Ureter (tissue), 1 donor: ENCODE measurements around the gene ADGRL4. TPM values are rescaled to one million over a fixed set of nuclear protein-coding genes. Genes with fewer than 3 reads are reported as not detected.
"Not testable (repeated sequence)": the region's sequence is repeated elsewhere in the genome, so short reads cannot be mapped to it uniquely, and the experiment has no call there.

Experiments used
- DNase-seq: peaks from one replicate; pipeline ENCODE4 v3.0.0-alpha.2; 2020; ENCODE audit warnings: low spot score
- total RNA-seq: library from RNA; stranded (reverse); gene quantifications from one replicate; pipeline ENCODE4 v1.2.4, GENCODE V29; 2023
- donor health status: DM: yes; HTN: yes; CAD: no.

Gene ADGRL4
- total RNA-seq, 1 donor from 2014 or later = 31.7 TPM

DNA sequence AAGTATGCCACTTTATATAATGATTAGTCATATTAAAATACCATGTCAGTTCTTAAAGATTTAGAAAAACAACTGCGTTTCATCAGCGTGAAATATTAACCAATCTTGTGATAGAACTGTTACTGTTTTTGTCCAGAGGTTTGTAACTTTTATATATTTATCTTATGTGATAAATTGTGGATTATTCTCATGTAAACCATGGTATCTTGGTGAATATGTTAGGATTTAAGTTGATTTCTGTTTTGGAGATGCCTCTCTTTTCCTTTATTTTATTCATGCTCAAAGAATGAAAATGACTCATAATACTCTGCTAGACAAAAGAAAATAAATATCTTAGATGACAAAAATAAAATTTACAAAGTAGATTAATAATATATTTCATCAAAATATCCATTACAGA lies 88.4 kb downstream of the ADGRL4 start:
- no peak for DNase-seq

DNA sequence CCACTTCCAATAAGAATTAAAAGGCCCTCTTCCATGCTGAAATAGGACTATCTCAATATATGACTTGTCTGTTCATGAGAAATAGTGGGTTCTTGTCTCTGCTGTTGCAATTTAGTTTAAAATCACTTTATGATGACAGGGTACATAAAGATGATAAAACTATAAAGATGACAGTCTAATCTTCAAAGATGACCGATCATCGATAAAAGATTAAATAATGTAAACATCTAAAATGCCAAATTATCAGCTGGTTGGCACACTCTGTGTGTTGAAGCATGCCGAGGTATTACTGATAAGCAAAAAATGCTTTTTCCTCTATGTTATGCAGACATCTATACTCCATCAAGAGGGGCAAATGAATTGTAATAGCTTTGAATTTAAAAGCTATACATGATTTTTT lies 89.5 kb downstream of the ADGRL4 start:
- DNase-seq = no peak

GRCh38 chr1:78913950-78914349 lies 92.6 kb downstream of the ADGRL4 start:
- no peak for DNase-seq

- DNase-seq = no peak
Measured at GRCh38 chr1:78911956-78912880, 94.3 kb downstream of the ADGRL4 start.

DNA sequence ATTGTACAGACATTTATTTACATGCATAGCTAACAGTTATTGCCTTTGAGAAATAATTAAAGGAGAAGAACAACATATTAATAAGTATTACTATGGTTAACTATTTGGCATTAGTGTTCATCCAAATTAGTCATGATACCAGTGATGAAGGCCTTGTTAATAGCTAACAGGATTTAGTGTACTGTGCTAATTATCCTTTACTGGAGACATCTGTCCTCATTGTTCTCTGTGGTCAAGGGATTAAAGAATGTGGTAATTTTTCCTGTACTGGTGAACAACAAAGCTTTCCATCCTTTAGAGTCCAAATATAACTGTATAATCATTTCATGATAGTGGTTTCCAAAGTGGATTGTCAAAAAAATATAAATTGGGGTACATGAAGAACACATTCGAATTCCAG lies 103.9 kb downstream of the ADGRL4 start:
- no peak for DNase-seq

DNA sequence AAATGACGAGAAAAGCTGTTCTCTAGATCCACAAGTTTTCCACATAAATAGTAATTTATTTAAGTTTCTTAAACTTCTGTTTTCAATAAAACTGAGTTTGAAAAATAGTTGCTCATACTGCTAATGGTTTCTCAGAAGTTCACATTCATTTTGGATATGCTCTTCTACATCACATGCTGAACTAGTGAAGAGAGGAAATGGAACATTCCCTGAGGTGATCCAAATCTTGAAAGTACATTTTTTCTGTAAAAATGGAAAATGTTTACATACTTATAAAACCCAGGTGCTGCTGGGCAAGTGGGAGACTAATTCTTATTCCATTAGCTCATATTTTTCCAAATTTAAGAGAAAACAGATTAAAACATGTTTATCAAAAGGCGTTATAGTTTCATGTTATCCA lies 111.7 kb downstream of the ADGRL4 start:
- no peak for DNase-seq

- DNase-seq = no peak
Measured at GRCh38 chr1:78892260-78892840, 114.2 kb downstream of the ADGRL4 start.

DNA sequence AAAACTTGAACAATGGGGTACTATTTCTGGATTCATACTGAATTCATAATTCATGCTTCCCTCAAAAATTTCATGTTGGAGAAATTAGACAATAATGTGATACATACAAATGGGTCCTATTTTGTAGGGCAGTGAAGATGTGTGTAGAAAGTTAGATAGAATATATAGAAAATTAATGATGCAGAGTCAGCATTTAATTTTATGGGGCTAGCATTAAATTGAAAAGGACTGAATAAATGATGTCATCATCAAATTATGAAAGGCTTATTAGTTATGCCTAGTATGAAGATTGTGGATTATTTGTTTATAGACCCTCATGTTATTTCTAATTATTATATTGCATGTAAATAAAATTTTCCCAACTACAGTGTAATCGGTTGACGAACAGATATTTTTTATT lies 119.1 kb downstream of the ADGRL4 start:
- DNase-seq = no peak

DNA sequence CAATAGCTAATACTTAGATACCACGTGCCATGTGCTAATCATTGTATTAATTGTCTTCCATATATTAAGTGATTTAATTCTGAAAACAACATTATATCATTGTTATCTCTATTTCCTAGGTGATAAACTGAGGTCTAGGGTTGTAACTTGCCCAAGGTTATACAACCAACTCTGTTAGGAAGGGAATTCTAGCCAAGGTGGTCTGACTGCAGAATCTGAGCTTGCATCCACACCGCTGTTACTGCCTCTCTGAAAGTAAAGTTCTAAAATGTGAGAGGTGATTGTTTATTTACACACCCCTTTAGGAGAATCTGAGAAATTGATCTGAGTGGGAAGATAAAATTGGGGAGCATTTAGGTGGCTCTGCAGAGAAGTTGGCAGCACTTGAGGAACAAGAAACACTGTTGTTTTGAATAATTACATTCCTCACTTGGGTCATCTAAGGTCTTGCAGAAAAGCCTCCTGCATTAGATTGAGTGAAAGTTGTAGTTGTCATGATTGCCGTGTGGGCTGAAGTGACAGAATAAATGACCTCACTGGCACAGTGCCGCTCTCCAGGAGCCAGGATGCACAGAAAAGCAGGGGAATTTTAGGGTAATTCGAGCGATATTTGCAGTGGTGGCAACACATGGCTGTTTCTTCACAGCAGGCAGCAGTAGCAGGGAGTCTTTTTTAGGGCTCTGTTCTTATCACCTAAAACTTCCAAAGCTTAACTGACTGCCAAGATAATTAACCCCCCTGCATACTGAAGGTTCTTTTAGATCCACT lies 121.7 kb downstream of the ADGRL4 start:
- no peak for DNase-seq

DNA sequence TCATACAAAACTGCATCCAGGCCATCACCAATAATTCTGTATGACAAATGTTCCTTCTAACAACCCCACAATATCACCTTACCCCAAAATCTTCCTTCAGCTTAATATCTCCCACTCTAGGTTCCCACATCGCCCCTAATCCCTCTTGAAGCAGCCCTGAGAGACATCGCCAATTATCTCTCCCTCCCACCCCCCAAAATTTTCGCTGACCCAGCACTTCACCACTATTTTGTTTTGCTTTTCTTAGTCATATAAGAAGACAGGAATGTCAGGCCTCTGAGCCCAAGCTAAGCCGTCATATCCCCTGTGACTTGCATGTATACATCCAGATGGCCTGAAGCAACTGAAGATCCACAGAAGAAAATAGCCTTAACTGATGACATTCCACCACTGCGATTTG lies 126.3 kb downstream of the ADGRL4 start:
- no peak for DNase-seq

GRCh38 chr1:78875986-78876385 lies 130.5 kb downstream of the ADGRL4 start:
- DNase-seq = not testable (repeated sequence)

- DNase-seq = not testable (repeated sequence)
Measured at GRCh38 chr1:78872801-78873200, 133.7 kb downstream of the ADGRL4 start.

- DNase-seq = no peak
Measured at GRCh38 chr1:78871249-78871648, 135.3 kb downstream of the ADGRL4 start.

DNA sequence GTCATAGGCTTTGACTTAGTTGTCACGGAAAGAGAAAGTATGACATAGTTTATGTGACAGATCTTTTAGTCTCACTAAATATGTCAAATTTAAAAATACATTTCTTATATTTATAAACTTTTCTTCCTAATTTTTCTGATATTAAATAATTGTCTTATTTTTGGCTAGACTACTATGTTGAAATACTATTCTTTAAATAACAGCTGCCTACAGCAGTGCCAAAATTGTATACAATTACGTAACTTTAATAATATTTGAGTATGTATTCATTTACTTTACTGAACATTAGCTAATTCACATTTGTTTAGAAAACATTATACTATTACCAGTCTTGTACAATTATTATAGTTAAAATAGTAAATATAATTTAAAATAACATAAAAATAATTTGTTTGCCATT lies 137.4 kb downstream of the ADGRL4 start:
- no peak for DNase-seq

GRCh38 chr1:78864175-78864574 lies 142.4 kb downstream of the ADGRL4 start:
- no peak for DNase-seq

DNA sequence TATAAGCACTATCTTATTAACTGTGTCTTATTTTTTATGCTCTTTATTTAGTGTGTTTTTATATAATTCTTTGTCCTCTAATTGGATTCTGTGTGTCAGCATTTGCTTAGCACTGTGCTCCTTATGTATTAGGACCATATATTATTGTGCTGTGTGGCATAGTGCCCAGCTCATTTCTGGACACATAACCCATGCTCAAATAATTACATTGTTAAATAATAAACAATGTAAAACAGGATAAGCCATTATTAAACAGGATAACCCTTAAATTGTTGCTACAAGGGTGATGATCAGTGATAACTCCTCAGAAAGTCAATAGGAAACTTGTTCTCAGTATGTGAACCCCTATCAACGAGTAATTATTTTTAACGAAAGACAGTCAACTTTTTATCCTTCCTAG lies 150.4 kb downstream of the ADGRL4 start:
- no peak for DNase-seq

DNA sequence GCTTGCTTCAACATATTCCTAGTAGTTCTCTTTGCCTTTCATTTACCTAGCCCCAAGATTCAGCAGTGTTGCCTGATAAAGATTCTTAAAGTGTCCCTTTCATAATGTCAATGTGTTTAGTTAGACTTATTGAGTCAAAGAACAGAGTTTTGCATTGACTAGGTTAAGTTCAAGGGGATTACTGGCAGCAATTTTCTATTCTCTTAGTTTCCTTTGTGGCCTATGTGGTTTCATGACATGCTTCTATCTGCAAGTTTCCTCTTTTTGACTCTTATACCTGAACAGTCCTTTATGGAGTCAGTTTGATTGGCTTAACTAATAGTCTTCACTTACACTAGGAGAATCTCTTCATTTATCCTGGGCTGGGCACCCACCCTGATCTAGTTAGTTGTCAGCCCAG lies 151.3 kb downstream of the ADGRL4 start:
- DNase-seq = no peak

DNA sequence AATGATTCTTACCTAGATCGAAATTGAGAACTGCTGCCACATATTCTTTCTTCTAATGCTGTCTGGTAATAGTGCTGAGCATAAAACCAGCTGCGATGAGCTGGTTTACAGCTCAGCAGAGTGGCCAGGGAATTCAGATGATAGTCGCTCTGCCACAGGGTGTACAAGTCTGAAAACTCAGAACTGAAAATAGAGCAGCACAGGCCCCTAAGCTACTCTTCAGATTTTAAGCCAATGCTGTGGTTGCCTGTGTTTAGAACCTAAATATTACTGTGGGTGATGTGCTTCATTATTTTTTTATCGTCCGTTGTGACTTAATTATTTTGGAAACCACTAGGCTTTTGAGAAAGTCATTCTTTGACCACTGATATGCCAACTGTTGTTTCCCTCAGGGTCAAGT lies 152.0 kb downstream of the ADGRL4 start:
- DNase-seq = no peak

DNA sequence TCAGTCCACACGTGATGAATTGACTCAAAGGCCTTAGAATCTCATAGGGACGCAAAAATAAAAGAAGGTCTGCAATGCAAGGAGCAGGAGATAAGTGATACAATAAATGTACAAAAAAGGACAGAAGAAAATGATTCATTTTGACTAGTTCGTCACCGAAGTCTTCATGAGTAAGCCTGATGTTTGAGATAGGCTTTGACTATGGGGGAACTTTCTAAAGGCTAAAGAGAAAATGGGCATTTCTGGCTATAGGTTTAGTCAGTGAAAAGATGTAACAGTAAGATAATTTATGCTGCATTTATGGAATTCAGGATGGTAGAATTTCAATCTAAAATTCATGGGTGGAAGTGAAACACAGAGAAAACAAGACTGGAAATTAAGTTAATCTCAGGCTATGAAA lies 163.0 kb downstream of the ADGRL4 start:
- DNase-seq = no peak

DNA sequence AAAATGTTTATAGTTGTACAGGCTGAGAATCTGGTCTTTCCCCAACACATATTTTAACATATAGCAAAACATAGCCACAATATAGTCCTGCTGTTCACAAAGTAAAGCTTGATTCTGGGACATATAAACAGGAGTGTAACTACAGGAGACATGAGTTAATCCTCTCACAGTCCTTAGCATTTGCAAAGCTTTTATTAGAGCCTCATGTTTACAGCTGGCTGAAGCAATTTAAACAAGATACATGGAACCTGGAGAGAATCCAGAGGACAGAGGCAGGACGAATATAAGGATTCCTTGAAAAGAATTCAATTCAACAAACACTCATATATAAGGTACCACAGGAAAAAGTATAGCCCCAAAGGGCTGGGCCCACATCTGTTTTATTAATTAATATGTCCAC lies 163.4 kb downstream of the ADGRL4 start:
- DNase-seq = no peak

DNA sequence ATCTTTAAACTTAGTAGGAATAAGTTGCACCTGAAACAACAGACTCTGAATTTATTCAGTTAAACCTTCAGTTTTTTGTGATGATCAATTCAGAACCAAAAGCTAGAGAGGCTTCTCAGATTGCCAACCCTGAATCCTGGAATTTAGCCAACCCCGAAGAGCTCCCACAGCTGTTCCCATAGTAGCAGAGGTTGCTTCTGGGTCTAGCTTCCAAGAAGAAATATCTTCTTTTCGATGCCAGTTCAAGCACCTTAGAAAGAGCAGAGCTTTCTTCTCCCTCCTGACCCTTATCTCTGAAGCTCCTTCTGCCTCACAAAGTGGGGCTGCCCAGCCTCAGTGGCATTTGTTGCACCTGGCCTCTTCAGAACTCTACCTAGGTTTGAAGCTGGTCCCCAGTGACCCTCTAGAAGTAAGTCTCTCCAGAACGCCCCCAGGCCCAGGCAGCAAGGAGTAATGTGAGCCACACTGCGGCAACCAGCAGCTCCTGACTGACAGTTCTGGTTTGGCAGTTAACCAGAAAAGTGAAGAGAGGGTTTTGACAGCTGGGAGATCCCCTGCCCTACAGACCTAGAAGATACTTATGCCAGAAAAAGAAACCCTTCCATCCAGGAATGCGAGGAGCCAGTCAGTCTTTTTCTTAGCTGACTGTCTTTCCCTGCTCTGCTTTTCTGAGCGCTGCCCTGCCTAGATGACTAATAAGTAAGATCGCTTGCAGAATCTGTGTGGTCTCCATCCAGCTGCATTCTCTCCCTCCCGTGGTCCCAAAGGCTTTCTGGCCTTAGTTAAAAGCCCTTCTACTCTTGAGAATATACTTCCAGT lies 165.9 kb downstream of the ADGRL4 start:
- DNase-seq = no peak
